ENCODE data around the gene MED10. TPM values are rescaled to one million over a fixed set of nuclear protein-coding genes. Genes with fewer than 3 reads are reported as not detected.
"Not testable (repeated sequence)": the region's sequence is repeated elsewhere in the genome, so short reads cannot be mapped to it uniquely, and the experiment has no call there.

The MED10 gene
- polyA plus RNA-seq, 3 donors, result 37.8 to 39.5 (median 38.6) TPM

DNA sequence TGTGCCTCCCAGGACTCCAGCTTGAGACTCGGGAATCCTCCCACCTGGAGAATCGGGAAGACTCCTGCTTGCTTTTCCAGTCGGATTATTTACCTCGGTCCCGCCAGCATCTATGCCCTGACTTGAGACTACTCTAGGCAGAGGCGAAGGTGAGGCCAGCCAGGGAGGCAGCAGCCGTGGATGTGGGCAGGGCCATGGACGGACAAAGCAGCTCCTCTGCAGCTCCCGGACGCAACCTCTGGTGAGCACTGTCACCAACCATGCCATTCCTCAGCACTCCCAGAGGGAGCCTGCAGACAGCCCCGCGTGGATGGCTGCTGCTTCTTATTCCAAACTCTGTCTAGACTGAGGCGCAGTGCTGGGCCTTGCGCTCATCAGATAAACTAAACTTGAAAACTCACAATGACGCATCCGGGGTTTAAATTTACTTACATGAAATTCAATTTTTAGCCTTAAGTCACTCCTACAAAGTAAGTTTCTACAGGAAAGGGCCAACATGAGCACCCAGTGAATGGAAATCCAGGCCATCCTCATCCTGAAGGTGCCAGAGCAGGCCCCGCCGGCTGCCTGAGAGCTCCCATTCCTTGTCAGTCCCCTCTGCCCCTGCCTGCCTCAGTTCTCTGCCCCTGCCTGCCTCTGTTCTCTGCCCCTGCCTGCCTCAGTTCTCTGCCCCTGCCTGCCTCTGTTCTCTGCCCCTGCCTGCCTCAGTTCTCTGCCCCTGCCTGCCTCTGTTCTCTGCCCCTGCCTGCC, 17.8 kb downstream of the MED10 start:
- no peak for DNase-seq (ENCODE audit: extremely low read depth in 1 of 11, low read depth in 9 of 11, low spot score in 4 of 11)

DNA sequence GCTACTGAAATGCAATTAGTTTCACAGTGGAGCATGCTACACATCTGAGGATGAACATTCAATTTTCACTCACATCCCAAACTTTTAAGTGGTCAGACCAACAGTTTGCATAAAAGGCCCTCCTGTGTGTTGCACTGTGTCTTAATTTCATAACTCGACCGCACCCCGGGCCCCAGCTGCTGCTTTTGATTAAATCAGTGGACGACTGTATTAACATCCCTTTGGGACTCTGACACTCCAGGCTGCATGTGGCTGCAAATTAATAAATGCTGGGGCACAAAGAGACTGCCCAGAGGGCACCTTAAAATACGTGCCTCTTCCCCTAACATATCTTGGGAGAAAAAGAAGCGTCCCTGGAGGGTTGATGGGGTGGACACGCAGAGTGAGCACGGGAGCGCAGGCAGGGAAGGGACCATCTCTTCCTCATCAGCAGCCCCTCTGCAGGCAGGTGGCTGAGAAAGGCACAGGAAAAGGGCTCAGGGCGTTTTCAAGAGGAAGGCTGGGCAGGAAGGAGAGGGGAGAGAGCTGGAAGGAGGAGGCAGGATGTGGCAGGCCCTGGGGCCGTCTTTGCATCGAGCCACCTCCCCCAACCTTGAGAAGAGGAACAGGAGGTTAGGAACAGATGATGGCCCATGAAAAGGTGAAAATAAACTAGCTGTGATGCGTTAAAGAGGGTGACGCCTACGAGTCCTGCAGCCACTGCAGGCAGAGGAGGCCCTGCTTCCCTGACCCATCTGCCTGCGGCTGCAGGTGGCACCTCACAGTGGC, 18.6 kb downstream of the MED10 start:
- DNase-seq (ENCODE audit: extremely low read depth in 1 of 11, low read depth in 9 of 11, low spot score in 4 of 11), result no peak

GRCh38 chr5:6358434-6358820, 19.9 kb downstream of the MED10 start:
- no peak for DNase-seq (ENCODE audit: extremely low read depth in 1 of 11, low read depth in 9 of 11, low spot score in 4 of 11)

- not testable (repeated sequence) for DNase-seq (ENCODE audit: extremely low read depth in 1 of 11, low read depth in 9 of 11, low spot score in 4 of 11)
These were observed 20.4 kb downstream of the MED10 start for GRCh38 chr5:6357817-6358433.

GRCh38 chr5:6356578-6357164, 21.7 kb downstream of the MED10 start:
- no peak for DNase-seq (ENCODE audit: extremely low read depth in 1 of 11, low read depth in 9 of 11, low spot score in 4 of 11)

- no peak for DNase-seq (ENCODE audit: extremely low read depth in 1 of 11, low read depth in 9 of 11, low spot score in 4 of 11)
These were observed 23.1 kb downstream of the MED10 start for GRCh38 chr5:6355294-6355693.

DNA sequence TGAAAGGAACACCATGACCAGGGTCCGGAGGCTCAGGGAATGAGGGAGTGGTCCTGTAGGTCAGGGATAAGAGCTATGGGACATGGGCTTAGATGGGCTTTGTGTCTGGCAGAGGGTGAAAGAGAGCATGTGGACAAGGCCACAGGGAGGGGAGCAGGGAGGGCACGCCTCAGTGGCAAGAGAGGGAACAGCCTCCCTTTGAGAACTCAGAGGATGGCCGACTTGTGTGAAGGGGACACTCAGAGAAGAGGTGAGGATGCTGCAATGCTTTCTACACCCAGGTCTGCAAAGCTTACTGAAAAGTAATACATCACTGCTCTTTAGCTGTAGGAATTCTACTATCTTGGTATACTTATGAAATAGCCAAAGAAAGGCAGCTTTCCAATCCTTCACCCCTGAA, 23.5 kb downstream of the MED10 start:
- DNase-seq (ENCODE audit: extremely low read depth in 1 of 11, low read depth in 9 of 11, low spot score in 4 of 11), result no peak

DNA sequence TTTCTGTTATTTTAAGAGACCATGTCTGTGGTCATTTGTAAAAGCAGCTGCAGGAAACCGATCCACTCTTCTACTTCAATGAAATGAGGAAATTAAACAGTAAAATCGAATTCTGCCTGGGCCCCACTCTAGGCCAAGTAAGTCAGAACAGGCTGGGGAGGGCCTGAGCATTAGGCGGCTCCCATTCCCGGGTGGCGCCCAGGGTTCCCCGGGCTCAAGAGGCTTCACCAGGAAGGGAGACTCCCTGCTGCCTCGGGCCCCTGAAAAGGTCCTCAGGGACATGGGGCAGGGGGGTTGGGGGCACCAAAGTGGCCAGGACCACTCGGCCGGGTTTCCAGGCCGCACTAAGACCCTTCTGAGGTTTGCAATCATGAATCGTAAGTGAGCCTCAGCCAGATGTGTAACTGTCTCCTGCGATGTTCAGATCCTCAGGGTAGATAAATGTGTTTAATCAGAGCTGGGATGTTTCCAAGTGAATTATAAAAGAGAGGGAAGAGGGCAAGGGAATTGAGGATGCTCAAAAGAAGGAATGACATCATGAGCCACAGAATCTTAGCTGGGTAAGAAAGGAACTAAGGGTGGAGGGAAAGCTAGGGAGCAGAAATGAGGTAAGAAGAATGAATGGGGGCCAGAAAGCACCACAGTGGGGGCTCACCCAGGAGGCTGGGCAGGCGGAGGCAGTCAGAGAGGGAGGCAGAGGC, 24.6 kb downstream of the MED10 start:
- no peak for DNase-seq (ENCODE audit: extremely low read depth in 1 of 11, low read depth in 9 of 11, low spot score in 4 of 11)

DNA sequence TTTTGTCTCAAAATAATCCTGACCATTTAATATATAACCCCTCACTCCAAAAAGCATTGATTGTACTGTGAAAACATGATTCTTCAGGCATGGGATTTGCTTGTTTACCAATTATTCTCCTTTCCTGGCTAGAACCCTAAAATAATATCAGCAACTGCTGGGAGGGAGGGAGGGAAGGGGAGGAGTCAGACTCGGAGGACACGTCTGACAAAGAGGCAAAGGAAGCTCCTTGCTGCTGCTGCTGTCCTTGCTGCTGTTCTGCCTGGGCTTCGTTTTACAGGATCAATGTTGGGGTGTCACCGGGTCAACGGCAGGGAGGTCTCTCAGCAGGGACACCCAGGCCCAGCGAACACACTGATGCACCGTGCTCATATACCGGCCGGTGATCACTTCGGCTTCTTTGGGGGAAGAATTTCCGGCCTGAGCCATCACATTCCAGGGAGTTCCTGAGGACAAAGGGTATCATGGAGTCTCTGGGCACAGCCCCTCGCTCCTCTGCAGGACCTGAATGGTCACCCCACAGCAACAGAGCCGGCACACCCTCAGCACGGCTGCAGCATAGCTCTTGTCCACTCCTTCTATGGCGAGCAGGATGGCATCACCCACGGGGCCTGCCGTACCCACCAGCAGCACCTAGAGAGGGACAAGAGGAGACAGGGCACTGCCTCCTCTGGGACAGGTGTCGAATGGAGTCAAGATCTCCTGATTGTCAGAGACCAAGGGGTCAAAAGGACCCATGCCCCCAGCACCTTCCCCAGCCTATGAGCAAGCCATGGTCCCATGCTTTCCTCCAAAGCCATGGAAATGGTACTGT, 27.9 kb downstream of the MED10 start:
- peak in 4 of 11 donors; percentile 2 to 6 (median 3) for DNase-seq (ENCODE audit: extremely low read depth in 1 of 11, low read depth in 9 of 11, low spot score in 4 of 11)

DNA sequence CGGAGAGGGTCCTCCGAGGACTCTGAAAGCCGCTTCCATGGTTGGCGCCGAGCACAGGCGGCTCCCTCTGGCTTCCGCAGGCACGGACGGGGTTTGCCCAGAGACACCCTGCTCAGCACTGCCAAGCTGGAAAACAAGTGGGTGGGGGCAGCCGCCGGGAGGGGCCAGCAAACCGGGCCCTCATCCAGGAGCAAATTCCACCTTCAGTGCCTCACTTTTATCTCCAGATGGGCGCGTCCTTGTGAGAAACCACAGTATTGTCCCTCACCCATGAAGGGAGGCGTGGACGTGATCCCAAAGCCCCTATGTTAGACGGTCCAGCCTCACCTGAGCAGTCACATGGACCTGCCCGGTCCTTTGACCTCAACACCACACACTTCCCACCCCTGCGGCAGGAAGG, 29.0 kb downstream of the MED10 start:
- no peak for DNase-seq (ENCODE audit: extremely low read depth in 1 of 11, low read depth in 9 of 11, low spot score in 4 of 11)

- no peak for DNase-seq (ENCODE audit: extremely low read depth in 1 of 11, low read depth in 9 of 11, low spot score in 4 of 11)
These were observed 29.8 kb downstream of the MED10 start for GRCh38 chr5:6348476-6349000.

DNA sequence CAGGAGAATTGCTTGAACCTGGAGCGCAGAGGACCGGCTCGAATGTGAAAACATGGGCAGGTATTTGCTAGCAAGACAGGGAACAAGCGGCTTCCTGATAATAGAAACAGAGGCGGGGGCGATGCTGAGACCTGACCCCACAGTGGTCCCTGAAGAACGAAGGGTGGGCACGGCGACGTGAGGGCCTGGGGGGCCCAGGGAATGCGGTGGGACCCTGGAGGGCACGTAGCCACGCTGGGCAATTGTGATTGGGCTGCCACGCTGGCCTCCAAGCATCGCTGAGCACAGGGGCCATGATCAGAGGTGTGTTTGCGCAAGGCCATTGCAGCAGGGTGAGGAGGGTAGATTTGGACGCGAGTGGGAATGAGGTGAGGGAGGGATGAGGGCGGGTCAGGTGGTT, 30.7 kb downstream of the MED10 start:
- DNase-seq (ENCODE audit: extremely low read depth in 1 of 11, low read depth in 9 of 11, low spot score in 4 of 11), result no peak

- DNase-seq (ENCODE audit: extremely low read depth in 1 of 11, low read depth in 9 of 11, low spot score in 4 of 11), result no peak
These were observed 31.2 kb downstream of the MED10 start for GRCh38 chr5:6347165-6347564.

GRCh38 chr5:6344593-6344989, 33.8 kb downstream of the MED10 start:
- DNase-seq (ENCODE audit: extremely low read depth in 1 of 11, low read depth in 9 of 11, low spot score in 4 of 11), result no peak

- DNase-seq (ENCODE audit: extremely low read depth in 1 of 11, low read depth in 9 of 11, low spot score in 4 of 11), result no peak
These were observed 34.3 kb downstream of the MED10 start for GRCh38 chr5:6343951-6344592.

DNA sequence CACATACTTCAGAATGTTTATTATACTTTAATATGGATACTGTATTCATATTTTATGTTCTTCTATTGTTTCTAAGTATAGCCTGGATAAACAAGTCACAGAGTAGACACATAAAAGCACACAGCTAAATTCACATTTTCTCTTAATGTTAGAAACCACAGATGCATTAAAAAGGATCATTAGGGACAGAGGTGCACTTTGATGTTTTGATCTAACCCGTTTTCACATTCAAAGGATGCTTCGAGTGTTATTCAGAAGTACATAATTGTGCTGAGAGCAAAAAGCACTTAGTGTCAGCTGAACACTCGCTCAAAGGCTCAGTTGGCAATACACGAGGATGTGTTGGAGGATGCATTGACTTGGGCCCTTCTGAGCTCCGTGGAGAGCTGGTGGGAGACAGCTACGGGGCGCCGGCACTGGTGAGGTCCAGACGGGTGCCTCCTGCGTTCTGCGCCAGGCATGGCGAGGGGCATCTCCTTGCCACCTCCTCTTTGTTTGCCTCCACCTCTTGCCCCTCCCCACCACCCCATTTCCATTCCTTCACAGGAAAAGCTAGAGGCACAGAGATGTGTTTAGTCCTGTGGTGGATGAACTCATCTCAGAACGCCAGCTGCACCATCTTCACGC, 35.5 kb downstream of the MED10 start:
- DNase-seq (ENCODE audit: extremely low read depth in 1 of 11, low read depth in 9 of 11, low spot score in 4 of 11), result no peak

- no peak for DNase-seq (ENCODE audit: extremely low read depth in 1 of 11, low read depth in 9 of 11, low spot score in 4 of 11)
These were observed 38.2 kb downstream of the MED10 start for GRCh38 chr5:6340100-6340499.
